Measurements from ENCODE around the gene PRR5L. TPM values are rescaled to one million over a fixed set of nuclear protein-coding genes. Genes with fewer than 3 reads are reported as not detected.

The PRR5L gene
- total and polyA plus RNA-seq, 9 donors, result 6.7 to 10.4 (median 7.1) TPM

- H3K36me3 ChIP-seq (ENCODE audit: control insufficient read depth, insufficient read depth, low read length), result no peaks in the 10 kb centered on the region
- DNase-seq, result peak; percentile 50
- H3K4me3 ChIP-seq (ENCODE audit: low read length), result peak overlapping the region; percentile 68
- WGBS (ENCODE audit: insufficient coverage), result under 1% methylated on average over 52 of the region's 55 CpGs
- H3K27ac ChIP-seq (ENCODE audit: low read length), result peak overlapping the region; percentile 68
- no peaks in the 10 kb centered on the region for H3K9me3 ChIP-seq (replicated peaks; ENCODE audit: control insufficient read depth, low read depth, low read length)
- H3K4me1 ChIP-seq (ENCODE audit: control insufficient read depth, insufficient read depth, low read length), result peaks cover 17% of the 10 kb centered on the region
- H3K27me3 ChIP-seq (ENCODE audit: control insufficient read depth, insufficient read depth, low read length), result peaks cover 34% of the 10 kb centered on the region
Measured at GRCh38 chr11:36376009-36376887, 80.2 kb downstream of the PRR5L start.

GRCh38 chr11:36376888-36377758, 81.0 kb downstream of the PRR5L start:
- no peaks in the 10 kb centered on the region for H3K9me3 ChIP-seq (replicated peaks; ENCODE audit: control insufficient read depth, low read depth, low read length)
- H3K4me1 ChIP-seq (ENCODE audit: control insufficient read depth, insufficient read depth, low read length), result peaks cover 17% of the 10 kb centered on the region
- H3K4me3 ChIP-seq (ENCODE audit: low read length), result peak overlapping the region; percentile 68
- WGBS (ENCODE audit: insufficient coverage), result under 1% methylated on average over 65 of the region's 68 CpGs
- peaks cover 34% of the 10 kb centered on the region for H3K27me3 ChIP-seq (ENCODE audit: control insufficient read depth, insufficient read depth, low read length)
- DNase-seq, result peak; percentile 69
- peak overlapping the region; percentile 68 for H3K27ac ChIP-seq (ENCODE audit: low read length)
- H3K36me3 ChIP-seq (ENCODE audit: control insufficient read depth, insufficient read depth, low read length), result no peaks in the 10 kb centered on the region

GRCh38 chr11:36377759-36378564, 81.9 kb downstream of the PRR5L start:
- Histone ChIP-seq H3K27ac (ENCODE audit: low read length) (no peak overlapping the region), H3K27me3 (ENCODE audit: control insufficient read depth, insufficient read depth, low read length) (peaks cover 34% of the 10 kb centered on the region), H3K36me3 (ENCODE audit: control insufficient read depth, insufficient read depth, low read length) (no peaks in the 10 kb centered on the region), H3K9me3 (replicated peaks; ENCODE audit: control insufficient read depth, low read depth, low read length) (no peaks in the 10 kb centered on the region), H3K4me1 (ENCODE audit: control insufficient read depth, insufficient read depth, low read length) (peaks cover 23% of the 10 kb centered on the region), H3K4me3 (ENCODE audit: low read length) (peak overlapping the region; percentile 68)
- WGBS (ENCODE audit: insufficient coverage), result 11% methylated on average over 14 of the region's 22 CpGs
- peak; percentile 35 for DNase-seq

GRCh38 chr11:36379653-36380052, 83.6 kb downstream of the PRR5L start:
- Histone ChIP-seq H3K4me3 (ENCODE audit: low read length) (no peak overlapping the region), H3K27ac (ENCODE audit: low read length) (no peak overlapping the region)
- 100% methylated on average over 2 of the region's 3 CpGs for WGBS (ENCODE audit: insufficient coverage)

GRCh38 chr11:36380296-36381014, 84.4 kb downstream of the PRR5L start:
- Histone ChIP-seq H3K27ac (ENCODE audit: low read length) (no peak overlapping the region), H3K36me3 (ENCODE audit: control insufficient read depth, insufficient read depth, low read length) (no peaks in the 10 kb centered on the region), H3K9me3 (replicated peaks; ENCODE audit: control insufficient read depth, low read depth, low read length) (no peaks in the 10 kb centered on the region), H3K4me1 (ENCODE audit: control insufficient read depth, insufficient read depth, low read length) (peaks cover 26% of the 10 kb centered on the region), H3K27me3 (ENCODE audit: control insufficient read depth, insufficient read depth, low read length) (peaks cover 26% of the 10 kb centered on the region), H3K4me3 (ENCODE audit: low read length) (no peak overlapping the region)
- no peak for DNase-seq
- WGBS (ENCODE audit: insufficient coverage), result no CpG with 5 or more reads among the region's 9 CpGs

More at GRCh38 chr11:36379653-36380052, 83.6 kb downstream of the PRR5L start:
- Histone ChIP-seq H3K9me3 (replicated peaks; ENCODE audit: control insufficient read depth, low read depth, low read length) (no peaks in the 10 kb centered on the region), H3K4me1 (ENCODE audit: control insufficient read depth, insufficient read depth, low read length) (peaks cover 25% of the 10 kb centered on the region), H3K27me3 (ENCODE audit: control insufficient read depth, insufficient read depth, low read length) (peaks cover 33% of the 10 kb centered on the region), H3K36me3 (ENCODE audit: control insufficient read depth, insufficient read depth, low read length) (no peaks in the 10 kb centered on the region)
- no peak for DNase-seq

- H3K27me3 ChIP-seq (ENCODE audit: control insufficient read depth, insufficient read depth, low read length), result peaks cover 22% of the 10 kb centered on the region
- WGBS (ENCODE audit: insufficient coverage), result no CpG with 5 or more reads among the region's 4 CpGs
- no peaks in the 10 kb centered on the region for H3K9me3 ChIP-seq (replicated peaks; ENCODE audit: control insufficient read depth, low read depth, low read length)
- no peaks in the 10 kb centered on the region for H3K36me3 ChIP-seq (ENCODE audit: control insufficient read depth, insufficient read depth, low read length)
- DNase-seq, result no peak
- H3K27ac ChIP-seq (ENCODE audit: low read length), result no peak overlapping the region
- peaks cover 29% of the 10 kb centered on the region for H3K4me1 ChIP-seq (ENCODE audit: control insufficient read depth, insufficient read depth, low read length)
- H3K4me3 ChIP-seq (ENCODE audit: low read length), result no peak overlapping the region
Measured at GRCh38 chr11:36381015-36381360, 84.9 kb downstream of the PRR5L start.

- Histone ChIP-seq H3K27ac (ENCODE audit: low read length) (no peak overlapping the region), H3K4me3 (ENCODE audit: low read length) (no peak overlapping the region), H3K36me3 (ENCODE audit: control insufficient read depth, insufficient read depth, low read length) (no peaks in the 10 kb centered on the region), H3K27me3 (ENCODE audit: control insufficient read depth, insufficient read depth, low read length) (no peaks in the 10 kb centered on the region), H3K9me3 (replicated peaks; ENCODE audit: control insufficient read depth, low read depth, low read length) (no peaks in the 10 kb centered on the region), H3K4me1 (ENCODE audit: control insufficient read depth, insufficient read depth, low read length) (peaks cover 12% of the 10 kb centered on the region)
- WGBS (ENCODE audit: insufficient coverage), result no CpG with 5 or more reads among the region's 1 CpG
- peak; percentile 59 for DNase-seq
Measured at GRCh38 chr11:36383195-36383594, 87.1 kb downstream of the PRR5L start.

GRCh38 chr11:36385121-36385970, 89.3 kb downstream of the PRR5L start:
- H3K27ac ChIP-seq (ENCODE audit: low read length), result no peak overlapping the region
- no peaks in the 10 kb centered on the region for H3K36me3 ChIP-seq (ENCODE audit: control insufficient read depth, insufficient read depth, low read length)
- H3K9me3 ChIP-seq (replicated peaks; ENCODE audit: control insufficient read depth, low read depth, low read length), result no peaks in the 10 kb centered on the region
- DNase-seq, result peak; percentile 65
- H3K4me1 ChIP-seq (ENCODE audit: control insufficient read depth, insufficient read depth, low read length), result peaks cover 12% of the 10 kb centered on the region
- no peaks in the 10 kb centered on the region for H3K27me3 ChIP-seq (ENCODE audit: control insufficient read depth, insufficient read depth, low read length)
- 65% methylated on average over 4 of the region's 9 CpGs for WGBS (ENCODE audit: insufficient coverage)
- H3K4me3 ChIP-seq (ENCODE audit: low read length), result no peak overlapping the region

GRCh38 chr11:36386411-36386810, 90.3 kb downstream of the PRR5L start:
- Histone ChIP-seq H3K27me3 (ENCODE audit: control insufficient read depth, insufficient read depth, low read length) (no peaks in the 10 kb centered on the region), H3K4me1 (ENCODE audit: control insufficient read depth, insufficient read depth, low read length) (peaks cover 12% of the 10 kb centered on the region), H3K9me3 (replicated peaks; ENCODE audit: control insufficient read depth, low read depth, low read length) (no peaks in the 10 kb centered on the region), H3K27ac (ENCODE audit: low read length) (no peak overlapping the region), H3K36me3 (ENCODE audit: control insufficient read depth, insufficient read depth, low read length) (no peaks in the 10 kb centered on the region), H3K4me3 (ENCODE audit: low read length) (no peak overlapping the region)
- no peak for DNase-seq
- WGBS (ENCODE audit: insufficient coverage), result 71% methylated on average over 2 of the region's 3 CpGs

Data from muscle of leg (tissue), 11 donors.